ENCODE results near the gene GJB5.

The GJB5 gene

GRCh38 chr1:34794790-34795180 lies 39.9 kb downstream of the GJB5 start:
- no peak overlapping the region for H3K27ac ChIP-seq (ENCODE audit: poor library complexity, severe bottlenecking)
- H3K4me1 ChIP-seq (ENCODE audit: insufficient read depth, poor library complexity, severe bottlenecking): no peaks in the 10 kb centered on the region
- ATAC-seq (ENCODE audit: low read depth): no peak
- H3K36me3 ChIP-seq (ENCODE audit: low read depth): no peaks in the 10 kb centered on the region
- no peak overlapping the region for H3K4me3 ChIP-seq (ENCODE audit: severe bottlenecking)
- no peaks in the 10 kb centered on the region for H3K9me3 ChIP-seq (ENCODE audit: severe bottlenecking)
- no peak for TF ChIP-seq CTCF (IDR thresholded peaks at IDR 0.05; ENCODE audit: poor library complexity, severe bottlenecking)
- H3K27me3 ChIP-seq (ENCODE audit: insufficient read depth, poor library complexity, severe bottlenecking): no peaks in the 10 kb centered on the region
- no peak for DNase-seq (ENCODE audit: low spot score)

- Histone ChIP-seq H3K27ac (ENCODE audit: poor library complexity, severe bottlenecking) (no peak overlapping the region), H3K9me3 (ENCODE audit: severe bottlenecking) (no peaks in the 10 kb centered on the region), H3K4me3 (ENCODE audit: severe bottlenecking) (no peak overlapping the region), H3K36me3 (ENCODE audit: low read depth) (no peaks in the 10 kb centered on the region), H3K4me1 (ENCODE audit: insufficient read depth, poor library complexity, severe bottlenecking) (no peaks in the 10 kb centered on the region), H3K27me3 (ENCODE audit: insufficient read depth, poor library complexity, severe bottlenecking) (no peaks in the 10 kb centered on the region)
- ATAC-seq (ENCODE audit: low read depth): no peak
- DNase-seq (ENCODE audit: low spot score): no peak
- no peak for TF ChIP-seq CTCF (IDR thresholded peaks at IDR 0.05; ENCODE audit: poor library complexity, severe bottlenecking)
These were observed 41.1 kb downstream of the GJB5 start for GRCh38 chr1:34795916-34796315.

GRCh38 chr1:34796990-34797389 lies 42.1 kb downstream of the GJB5 start:
- Histone ChIP-seq H3K9me3 (ENCODE audit: severe bottlenecking) (no peaks in the 10 kb centered on the region), H3K4me1 (ENCODE audit: insufficient read depth, poor library complexity, severe bottlenecking) (no peaks in the 10 kb centered on the region), H3K27ac (ENCODE audit: poor library complexity, severe bottlenecking) (no peak overlapping the region), H3K27me3 (ENCODE audit: insufficient read depth, poor library complexity, severe bottlenecking) (no peaks in the 10 kb centered on the region), H3K4me3 (ENCODE audit: severe bottlenecking) (no peak overlapping the region), H3K36me3 (ENCODE audit: low read depth) (no peaks in the 10 kb centered on the region)
- ATAC-seq (ENCODE audit: low read depth) (no peak), DNase-seq (ENCODE audit: low spot score) (no peak)
- no peak for TF ChIP-seq CTCF (IDR thresholded peaks at IDR 0.05; ENCODE audit: poor library complexity, severe bottlenecking)

- TF ChIP-seq CTCF (IDR thresholded peaks at IDR 0.05; ENCODE audit: poor library complexity, severe bottlenecking): no peak
- no peak for ATAC-seq (ENCODE audit: low read depth)
- DNase-seq (ENCODE audit: low spot score): no peak
- H3K4me1 ChIP-seq (ENCODE audit: insufficient read depth, poor library complexity, severe bottlenecking): no peaks in the 10 kb centered on the region
- H3K27me3 ChIP-seq (ENCODE audit: insufficient read depth, poor library complexity, severe bottlenecking): no peaks in the 10 kb centered on the region
- no peak overlapping the region for H3K27ac ChIP-seq (ENCODE audit: poor library complexity, severe bottlenecking)
- H3K9me3 ChIP-seq (ENCODE audit: severe bottlenecking): no peaks in the 10 kb centered on the region
- H3K4me3 ChIP-seq (ENCODE audit: severe bottlenecking): no peak overlapping the region
- no peaks in the 10 kb centered on the region for H3K36me3 ChIP-seq (ENCODE audit: low read depth)
These were observed 45.4 kb downstream of the GJB5 start for GRCh38 chr1:34800214-34800613.

- no peak for TF ChIP-seq CTCF (IDR thresholded peaks at IDR 0.05; ENCODE audit: poor library complexity, severe bottlenecking)
- H3K27ac ChIP-seq (ENCODE audit: poor library complexity, severe bottlenecking): no peak overlapping the region
- H3K9me3 ChIP-seq (ENCODE audit: severe bottlenecking): no peaks in the 10 kb centered on the region
- DNase-seq (ENCODE audit: low spot score) (no peak), ATAC-seq (ENCODE audit: low read depth) (no peak)
- H3K36me3 ChIP-seq (ENCODE audit: low read depth): no peaks in the 10 kb centered on the region
- no peaks in the 10 kb centered on the region for H3K4me1 ChIP-seq (ENCODE audit: insufficient read depth, poor library complexity, severe bottlenecking)
- H3K27me3 ChIP-seq (ENCODE audit: insufficient read depth, poor library complexity, severe bottlenecking): no peaks in the 10 kb centered on the region
- no peak overlapping the region for H3K4me3 ChIP-seq (ENCODE audit: severe bottlenecking)
These were observed 48.9 kb downstream of the GJB5 start for GRCh38 chr1:34803770-34804169.
